GM18858 (cell line): ENCODE data around the gene HPSE.

Experiments used
- ATAC-seq: cut with Tn5 transposase; IDR thresholded peaks from one replicate; pipeline ENCODE4 v1.9.1; 2021; ENCODE audit not compliant: unreplicated experiment

HPSE gene

DNA sequence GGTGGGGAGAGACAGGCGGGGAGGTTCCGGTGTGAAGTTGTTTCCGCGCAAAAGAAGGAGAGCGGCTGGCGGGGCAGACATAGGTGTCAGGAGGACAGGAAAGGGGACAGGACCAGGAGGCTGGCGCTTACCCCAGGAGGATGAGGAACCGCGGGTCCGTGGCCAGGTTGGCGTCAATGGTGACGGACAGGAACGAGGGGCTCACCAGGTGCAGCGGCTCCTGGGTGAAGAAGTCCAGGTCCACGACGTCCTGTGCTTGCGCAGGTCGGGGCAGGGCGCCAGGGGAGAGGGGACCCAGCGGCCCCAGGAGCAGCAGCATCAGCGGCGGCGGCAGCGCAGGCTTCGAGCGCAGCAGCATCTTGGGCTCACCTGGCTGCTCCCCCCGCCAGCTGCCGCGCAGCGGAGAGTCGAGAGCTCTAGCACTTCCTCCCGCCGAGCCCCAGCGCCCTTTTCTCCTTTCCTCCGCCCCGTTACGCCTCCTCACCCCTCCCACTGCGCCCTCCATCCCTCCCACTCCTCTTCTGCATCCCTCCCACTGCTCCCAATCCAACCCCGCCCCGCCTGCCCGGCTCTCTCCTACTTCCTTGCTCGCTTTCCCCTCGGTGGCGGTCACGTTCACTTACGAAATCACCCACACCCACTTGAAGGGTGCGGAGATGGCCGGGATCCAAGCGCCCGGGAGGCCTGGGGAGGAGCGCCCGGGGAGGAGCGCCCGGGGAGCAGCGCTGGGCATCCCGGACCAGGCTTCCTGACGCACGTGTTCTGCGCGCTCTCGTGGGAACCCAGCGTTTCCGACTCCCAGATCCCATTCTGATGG lies at the start of gene HPSE:
TSS of gene HPSE (minus strand) at position 424 of the 817 bp plus-strand sequence. CDS start at position 358, 66 bp downstream.
- ATAC-seq: peak; percentile 82

DNA sequence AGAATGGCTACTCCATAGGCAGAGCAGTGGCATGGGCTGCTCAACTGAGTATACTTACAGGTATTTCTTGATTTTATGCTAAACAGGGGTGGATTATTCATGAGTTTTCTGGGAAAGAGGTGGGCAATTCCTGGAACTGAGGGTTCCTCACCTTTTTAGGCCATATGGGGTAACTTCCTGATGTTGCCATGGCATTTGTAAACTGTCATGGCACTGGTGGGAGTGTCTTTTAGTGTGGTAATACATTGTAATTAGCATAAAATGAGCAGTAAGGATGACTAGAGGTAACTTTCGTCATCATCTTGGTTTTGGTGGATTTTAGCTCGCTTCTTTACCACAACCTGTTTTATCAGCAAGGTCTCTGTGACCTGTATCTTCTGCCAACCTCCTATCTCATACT lies 48.2 kb upstream of the HPSE start:
- no peak for ATAC-seq

DNA sequence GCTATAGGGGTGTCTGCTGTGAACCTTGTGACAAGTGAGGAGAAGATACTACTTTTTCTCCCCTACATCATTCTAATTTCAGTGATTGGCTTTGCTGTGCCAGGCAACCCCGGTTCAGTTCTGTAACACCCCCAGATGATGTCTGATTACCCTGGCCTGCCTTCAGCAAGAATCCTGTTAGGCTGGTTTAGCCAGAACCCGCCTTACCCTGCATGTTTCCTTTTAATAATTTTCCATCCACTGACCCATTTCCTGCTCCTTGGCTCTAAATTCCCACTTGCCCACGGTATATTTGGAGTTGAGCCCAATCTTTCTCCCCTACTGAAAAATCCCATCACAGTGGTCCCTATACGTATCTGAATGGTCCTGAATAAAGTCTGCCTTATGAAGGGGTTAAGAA lies 46.5 kb upstream of the HPSE start:
- no peak for ATAC-seq

DNA sequence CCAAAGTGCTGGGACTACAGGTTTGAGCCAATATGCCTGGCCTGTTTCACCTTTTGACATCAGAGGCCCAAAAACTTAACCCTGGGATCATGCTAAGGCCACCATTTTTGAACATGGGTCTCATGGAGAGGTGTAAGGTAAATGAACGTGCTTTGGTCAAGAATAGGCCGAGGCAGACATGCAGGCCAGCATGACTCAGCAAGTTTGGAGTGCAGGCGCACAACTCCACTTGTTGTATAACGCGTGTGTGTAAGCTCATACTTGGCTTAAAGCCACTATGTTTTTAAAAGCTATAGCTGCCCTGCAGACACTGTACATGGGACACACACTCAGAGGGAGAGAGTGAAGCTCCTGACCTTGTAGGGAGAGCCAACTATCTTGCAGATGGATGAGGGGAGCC lies 43.8 kb upstream of the HPSE start:
- no peak for ATAC-seq

DNA sequence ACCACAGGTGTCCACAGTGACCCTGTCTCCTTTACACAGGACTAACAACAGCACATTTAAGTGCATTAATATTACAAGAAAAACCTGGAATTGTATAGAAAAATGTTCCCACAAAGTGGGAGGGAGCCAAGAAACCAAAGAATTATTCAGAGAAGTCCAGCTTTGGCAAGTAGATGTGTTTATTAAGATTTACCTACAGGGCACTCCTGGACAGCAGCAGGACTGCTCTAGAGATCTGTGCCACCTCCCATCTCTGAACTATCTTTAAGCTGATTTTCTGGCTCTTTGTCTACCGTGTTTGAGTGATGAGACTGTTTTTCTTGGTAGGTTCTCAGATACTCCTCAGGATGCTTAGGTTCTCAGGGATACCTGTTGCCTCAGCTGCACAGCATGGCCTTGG lies 38.3 kb upstream of the HPSE start:
- ATAC-seq: no peak

DNA sequence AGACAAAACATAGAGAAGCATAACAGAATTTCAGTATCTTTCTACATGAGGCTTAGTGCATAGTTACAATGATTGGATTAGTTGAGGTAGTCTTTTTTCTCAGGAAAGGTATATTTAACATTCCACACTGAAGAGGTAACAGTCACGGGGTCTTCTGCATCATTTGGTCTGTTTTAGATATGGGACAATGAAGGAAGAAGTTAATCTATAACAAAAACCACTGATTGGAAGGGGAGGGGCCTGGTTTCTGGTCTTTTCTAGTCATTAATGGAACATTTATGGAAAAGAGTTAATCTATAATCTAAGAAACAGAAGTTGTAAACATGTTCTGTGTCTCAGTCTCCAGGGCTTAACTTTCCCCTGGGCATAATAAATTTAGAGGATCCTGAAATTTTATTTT lies 37.3 kb upstream of the HPSE start:
- ATAC-seq: no peak

DNA sequence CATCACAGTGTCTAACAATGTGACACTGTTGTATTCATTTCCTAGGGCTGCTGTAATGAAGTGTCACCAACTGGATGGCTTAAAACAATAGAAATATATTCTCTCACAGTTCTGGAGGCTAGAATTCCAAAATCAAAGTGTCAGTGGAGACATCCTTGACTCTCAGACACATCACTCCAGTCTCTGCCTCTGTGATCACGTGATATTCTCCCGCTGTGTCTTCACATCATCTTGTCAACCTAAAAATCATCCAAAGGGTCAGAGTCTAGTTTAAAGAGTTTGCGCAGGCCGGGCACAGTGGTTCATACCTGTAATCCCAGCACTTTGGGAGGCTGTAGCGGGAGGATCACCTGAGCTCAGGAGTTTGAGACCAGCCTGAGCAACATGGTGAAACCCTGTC lies 36.6 kb upstream of the HPSE start:
- no peak for ATAC-seq

DNA sequence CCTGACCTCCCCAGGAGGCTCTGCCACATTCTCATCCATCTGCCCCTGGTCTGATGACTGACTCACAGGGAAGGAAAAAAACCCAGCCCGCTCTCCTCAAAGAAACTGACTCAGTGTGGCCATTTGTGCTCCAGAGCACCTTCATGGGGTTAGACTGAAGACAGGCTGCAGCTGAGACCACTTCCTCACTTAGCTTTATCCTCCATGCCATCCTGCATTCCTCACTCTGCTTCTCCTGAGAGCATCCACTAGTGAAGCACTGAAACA lies 35.9 kb upstream of the HPSE start:
- ATAC-seq: no peak

DNA sequence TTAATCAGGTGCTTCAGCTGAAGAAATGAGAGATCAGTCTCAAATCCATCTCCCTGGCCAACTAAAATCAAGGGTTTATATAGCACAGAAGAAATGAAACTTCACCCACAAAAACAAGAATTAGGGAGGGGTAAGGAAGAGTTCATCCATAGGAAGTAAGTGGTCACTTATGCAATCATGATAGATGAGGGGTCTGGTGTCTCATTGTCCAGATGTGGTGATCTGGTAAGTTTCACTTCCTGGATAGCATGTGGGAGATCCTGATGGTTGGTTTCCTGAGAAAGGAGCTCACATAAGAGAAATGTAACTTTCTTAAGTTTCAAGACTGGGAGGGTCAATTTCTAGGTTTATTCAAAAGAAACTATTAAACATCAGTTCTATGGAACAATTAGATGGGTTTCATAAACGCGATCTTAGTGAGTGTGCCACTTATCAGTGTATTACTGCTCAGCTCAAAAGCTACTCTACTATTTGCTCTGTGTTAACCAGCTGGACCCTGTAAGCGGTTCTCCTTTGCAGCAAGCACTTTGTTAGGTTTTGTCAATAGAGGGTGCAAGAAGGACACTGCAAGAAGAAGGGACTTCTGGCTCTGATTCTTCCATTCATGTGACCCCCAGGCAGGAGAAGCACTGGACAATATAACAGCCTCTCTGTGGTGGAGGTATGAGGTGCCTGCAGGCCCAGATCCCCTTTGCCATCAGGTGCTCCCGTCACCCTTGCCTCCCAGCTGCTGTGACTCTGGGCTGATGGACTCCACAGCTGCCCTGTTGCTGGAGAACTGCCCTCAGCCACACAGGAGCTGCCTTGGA lies 35.4 kb upstream of the HPSE start:
- ATAC-seq: no peak

DNA sequence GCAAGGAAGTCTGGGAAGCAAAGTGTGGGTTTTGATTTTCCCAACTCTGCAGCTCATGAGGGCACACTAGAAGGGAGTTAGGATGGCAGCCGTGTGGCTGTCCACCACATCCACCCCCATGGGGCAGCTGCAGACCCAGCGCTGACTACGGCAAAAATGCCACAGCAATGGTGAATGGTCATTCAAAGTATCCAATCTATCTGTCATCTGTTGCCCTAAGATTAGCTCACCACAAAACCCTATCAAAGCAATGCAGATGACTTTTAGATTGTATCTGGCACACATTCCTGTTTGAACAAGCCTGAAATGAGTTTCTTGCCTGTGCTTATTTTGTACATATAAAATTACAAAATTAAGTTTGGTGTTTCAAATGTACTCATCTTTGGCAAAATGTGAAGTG lies 29.7 kb upstream of the HPSE start:
- ATAC-seq: no peak

DNA sequence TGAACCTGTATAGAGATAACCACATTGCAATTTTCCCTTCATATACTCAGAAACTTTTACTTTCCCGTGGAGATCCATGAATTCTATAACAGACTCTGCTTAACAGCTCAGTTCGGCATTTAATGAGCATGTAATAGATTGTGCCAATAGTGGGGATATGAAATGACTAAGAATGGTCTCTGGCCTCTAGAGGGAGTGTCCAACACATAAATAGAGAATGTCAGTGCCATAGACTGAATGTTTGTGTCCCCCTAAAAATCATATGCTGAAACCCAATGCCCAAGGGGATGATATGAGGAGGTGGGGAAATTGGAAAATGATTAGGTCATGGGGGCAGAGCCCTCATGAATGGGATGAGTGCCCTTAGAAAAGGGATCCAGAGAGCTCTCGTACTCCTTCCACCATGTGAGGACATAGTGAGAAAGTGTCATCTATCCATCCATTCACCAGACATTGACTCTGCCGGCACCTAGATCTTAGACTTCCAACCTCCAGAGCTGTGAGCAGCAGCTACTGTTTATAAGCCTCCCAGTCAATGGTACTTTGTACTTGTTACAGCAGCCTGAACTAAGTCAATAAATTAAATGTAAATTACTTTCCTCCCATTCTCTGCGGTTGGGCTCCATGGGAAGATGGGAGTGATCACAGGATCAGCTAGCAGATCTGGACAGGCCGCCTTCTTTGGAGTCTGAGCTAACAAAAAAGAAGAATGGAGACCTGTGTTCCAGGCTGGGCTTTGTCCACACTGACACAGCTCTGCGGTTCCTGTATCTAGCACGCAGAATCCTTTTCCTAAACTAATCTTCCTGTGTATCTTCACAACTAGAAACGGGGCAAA lies 28.1 kb upstream of the HPSE start:
- ATAC-seq: no peak

DNA sequence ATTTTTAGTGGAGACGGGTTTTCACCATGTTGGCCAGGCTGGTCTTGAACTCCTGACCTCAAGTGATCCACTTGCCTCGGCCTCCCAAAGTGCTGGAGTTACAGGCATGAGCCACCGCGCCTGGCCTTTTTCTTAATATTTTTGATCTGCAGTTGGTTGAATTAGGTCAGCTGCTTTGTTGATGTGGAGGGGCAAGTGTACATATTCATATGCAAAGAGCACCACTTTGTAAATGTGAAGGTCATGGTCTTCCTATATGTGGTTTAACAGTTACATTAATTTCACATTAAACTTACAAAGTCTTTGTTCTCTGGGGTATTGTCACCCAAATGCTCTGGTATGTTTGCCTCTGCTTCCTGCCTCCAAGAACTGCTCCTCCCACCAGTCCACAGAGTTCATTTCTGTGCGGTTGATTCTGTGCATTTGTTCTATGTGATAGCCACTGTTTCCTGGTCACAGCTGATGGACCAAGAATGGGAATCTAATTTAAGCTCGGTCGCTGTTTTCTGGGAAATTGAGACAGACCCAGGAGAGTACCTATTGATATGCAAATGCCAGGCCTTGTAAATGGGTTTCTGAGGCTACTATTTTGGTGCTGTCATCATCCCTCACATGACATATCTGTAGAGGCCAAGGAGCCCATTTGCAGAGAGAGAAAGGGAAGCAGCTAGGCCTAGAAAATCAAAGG lies 26.9 kb upstream of the HPSE start:
- no peak for ATAC-seq

DNA sequence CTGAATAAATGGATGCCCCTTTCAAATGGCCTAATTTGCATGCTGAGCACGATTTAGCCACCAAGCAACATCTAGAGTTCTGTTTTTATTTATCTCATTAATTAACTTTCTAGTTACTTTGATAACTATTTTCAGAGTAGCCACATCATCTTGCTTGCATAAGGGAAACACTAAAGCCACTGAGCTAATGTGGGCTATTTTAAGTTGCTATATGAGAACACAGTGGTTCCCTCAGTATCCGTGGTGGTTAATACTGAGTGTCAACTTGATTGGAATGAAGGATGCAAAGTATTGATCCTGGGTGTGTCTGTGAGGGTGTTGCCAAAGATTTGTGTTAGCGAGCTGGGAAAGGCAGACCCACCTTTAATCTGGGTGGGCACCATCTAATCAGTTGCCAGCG lies 25.4 kb upstream of the HPSE start:
- ATAC-seq: no peak

DNA sequence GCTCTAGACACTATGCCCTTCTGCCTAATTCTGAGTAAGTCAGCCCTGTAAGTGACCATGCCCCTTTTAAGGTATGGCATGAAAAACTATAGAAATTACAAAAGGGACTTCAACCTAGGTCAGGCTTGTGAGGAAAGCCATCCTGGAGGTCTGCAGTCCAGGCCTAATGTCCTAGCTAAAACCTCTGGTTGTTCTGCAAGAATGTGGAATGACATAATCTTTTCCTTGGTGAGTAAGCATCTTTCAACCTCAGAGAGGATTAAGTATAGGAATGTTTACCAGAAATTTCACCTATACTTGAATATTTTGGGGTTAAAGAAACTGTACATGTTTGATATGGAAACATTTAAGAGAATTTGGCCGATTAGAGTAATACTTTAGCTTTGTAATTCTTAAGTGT lies 23.8 kb upstream of the HPSE start:
- ATAC-seq: no peak

DNA sequence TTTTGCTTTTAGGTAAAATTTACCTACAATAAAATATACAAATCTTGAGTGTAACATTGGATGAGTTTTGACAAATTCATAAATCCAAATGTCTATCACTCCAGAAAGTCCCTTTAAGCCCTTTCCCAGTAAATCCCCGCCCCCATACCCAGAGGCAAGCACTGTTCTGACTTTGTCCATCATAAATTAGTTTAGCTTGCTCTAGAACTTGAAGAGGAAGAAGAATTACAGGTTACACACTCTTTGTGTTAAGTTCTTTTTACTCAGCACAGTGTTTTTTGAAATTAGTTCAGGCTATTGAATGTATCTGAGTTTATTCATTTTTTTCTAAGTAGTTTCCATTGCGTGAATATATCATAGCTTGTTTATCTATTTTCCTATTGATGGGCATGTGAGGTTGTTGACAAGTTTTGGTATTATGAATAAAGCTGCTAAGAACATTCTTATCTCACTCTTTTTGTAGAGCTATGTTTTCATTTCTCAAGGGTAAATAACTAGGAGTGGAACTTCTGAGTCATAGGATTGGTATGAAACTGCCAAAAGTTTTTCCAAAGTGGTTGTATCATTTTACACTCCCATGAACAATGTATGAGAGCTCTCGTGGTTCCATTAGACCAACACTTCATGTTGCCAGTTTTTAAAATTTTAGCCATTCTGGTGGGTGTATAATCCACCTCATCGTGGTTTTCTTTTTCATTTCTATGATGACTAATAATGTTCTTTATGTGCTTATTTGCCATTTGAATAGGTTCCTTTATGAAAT lies 22.4 kb upstream of the HPSE start:
- ATAC-seq: peak; percentile 82

DNA sequence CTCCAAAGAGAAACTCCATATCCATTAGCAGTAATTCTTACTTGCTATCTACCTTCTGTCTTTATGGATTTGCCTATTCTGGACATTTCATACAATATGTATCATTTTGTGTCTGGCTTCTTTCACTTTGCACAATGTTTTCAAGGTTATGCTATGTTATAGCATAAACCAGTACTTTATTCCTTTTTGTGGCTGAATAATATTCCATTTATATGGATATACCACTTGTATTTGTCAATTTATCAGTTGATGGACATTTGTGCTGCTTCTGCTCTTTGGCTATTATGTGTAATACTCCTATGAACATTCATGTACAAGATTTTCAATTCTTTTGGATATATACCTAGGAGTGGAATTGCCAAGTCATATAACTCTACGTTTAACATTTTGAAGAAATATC lies 18.9 kb upstream of the HPSE start:
- ATAC-seq: no peak

DNA sequence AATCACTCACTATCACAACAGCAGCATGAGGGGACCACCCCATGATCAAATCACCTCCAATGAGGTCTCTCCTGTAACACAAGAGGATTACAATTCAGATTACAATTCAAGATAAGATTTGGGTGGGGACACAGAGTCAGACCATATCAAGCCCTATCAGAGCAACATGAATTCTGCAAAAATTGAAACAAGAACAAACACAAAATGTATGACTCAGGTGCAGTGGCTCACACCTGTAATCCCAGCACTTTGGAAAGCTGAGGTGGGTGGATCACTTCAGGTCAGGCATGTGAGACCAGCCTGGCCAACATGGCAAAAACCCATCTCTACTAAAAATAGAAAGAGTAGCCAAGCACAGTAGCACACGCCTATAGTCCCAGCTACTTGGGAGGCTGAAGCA lies 13.4 kb upstream of the HPSE start:
- ATAC-seq: no peak

DNA sequence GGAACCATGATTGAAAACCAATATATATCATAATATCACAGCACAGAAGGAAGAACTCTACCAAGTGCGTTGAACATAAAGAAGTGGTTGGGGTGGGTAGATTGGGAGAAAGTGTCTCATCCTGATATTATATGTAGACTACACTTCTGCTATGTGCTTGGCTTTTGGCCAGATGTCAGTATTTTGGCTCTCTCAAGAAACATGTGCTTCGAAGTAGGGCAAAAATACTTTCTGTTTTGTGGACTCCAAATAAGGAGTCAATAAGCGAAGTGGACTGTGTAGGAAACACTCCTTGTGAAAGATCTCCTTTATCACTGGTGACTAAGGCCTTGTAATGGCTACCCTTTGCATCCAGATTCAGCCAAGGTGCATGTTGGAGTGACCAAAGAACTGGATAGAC lies 7.8 kb upstream of the HPSE start:
- ATAC-seq: no peak

DNA sequence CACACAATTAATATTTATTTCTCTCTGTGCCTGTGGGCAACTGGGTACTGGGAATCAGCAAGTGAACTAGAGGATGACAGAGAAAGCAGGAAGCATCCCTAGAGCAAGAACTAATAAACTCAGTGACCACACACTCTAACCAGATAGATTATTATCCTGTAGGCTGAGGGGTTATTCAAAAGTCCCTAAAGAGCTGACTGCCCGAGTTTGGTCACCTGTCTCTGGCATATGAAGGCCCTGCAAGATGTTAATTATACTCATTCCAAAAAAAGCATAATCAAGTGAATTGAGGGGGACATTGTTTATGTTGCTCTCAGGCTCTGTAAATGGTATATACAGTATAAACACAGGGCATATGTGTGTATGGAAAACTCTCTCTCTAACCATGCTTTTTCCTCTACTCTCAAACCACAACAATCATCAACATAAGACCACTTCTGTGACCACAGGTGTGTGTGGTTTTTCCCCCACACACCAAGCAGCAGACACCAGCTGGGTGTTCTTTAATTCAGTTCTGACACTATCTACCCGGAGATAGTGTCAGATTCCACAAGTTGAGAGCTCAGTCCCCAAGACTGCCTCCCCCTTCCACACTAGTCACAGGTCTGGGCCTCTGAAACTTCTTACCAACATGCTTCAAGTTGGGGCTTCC lies 6.2 kb upstream of the HPSE start:
- ATAC-seq: peak; percentile 83

DNA sequence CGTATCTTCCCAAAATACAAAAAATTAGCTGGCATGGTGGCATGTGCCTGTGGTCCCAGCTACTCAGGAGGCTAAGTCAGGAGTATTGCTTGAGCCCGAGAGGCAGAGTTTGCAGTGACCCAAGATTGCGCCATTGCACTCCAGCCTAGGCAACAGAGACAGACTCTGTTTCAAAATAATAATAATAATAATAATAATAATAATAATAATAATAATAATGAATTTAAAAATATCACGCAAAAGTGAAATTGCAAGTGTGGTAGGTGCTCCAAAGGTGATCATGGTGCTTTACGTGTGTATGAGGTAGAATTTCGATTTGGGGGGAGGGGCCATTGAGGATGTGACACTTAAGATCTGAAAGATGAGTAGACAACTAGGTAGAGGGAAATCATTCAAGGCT lies 4.9 kb upstream of the HPSE start:
- no peak for ATAC-seq
